B cell (primary cell): ENCODE data around the gene ITPR2.

ENCODE experiments used
- EZH2 ChIP-seq: IDR thresholded peaks from 2 replicates; pipeline ENCODE4 v1.6.1; 2012; ENCODE audit warnings: borderline replicate concordance, low read depth, mild to moderate bottlenecking, moderate library complexity, low read length; ENCODE audit not compliant: insufficient read depth, poor library complexity, severe bottlenecking
- TF ChIP-seq, protein P1 (sequence below): fragments of 200-600 bp; IDR thresholded peaks from one replicate; pipeline ENCODE4 v1.8.0; 2022; ENCODE audit warnings: antibody characterized with exemption, mild to moderate bottlenecking

DNA sequence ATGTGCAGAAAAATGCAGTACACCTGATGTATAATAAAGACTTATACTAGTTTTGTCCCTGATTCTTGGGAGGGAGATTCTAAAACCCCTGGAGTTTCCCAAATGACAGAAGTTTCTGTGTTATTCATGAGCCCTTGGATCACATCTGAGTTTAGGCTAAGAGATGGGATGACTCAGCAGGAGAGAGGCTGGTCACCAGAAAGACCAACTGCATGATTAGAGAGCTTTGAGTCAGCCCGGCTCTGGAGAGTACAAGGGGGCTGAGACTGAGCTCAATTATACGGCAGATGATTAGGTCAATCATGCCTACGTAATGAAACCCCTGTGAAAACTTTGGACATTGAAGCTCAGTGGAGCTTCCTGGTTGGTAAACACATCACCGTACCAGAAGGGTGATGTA, 463.4 kb downstream of the ITPR2 start:
- TF ChIP-seq, protein P1, sequence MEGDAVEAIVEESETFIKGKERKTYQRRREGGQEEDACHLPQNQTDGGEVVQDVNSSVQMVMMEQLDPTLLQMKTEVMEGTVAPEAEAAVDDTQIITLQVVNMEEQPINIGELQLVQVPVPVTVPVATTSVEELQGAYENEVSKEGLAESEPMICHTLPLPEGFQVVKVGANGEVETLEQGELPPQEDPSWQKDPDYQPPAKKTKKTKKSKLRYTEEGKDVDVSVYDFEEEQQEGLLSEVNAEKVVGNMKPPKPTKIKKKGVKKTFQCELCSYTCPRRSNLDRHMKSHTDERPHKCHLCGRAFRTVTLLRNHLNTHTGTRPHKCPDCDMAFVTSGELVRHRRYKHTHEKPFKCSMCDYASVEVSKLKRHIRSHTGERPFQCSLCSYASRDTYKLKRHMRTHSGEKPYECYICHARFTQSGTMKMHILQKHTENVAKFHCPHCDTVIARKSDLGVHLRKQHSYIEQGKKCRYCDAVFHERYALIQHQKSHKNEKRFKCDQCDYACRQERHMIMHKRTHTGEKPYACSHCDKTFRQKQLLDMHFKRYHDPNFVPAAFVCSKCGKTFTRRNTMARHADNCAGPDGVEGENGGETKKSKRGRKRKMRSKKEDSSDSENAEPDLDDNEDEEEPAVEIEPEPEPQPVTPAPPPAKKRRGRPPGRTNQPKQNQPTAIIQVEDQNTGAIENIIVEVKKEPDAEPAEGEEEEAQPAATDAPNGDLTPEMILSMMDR, result no peak
- no peak for TF ChIP-seq EZH2
